ENCODE results near the gene GSTT4.
"Not testable (repeated sequence)": the region's sequence is repeated elsewhere in the genome, so short reads cannot be mapped to it uniquely, and the experiment has no call there.

The GSTT4 gene

DNA sequence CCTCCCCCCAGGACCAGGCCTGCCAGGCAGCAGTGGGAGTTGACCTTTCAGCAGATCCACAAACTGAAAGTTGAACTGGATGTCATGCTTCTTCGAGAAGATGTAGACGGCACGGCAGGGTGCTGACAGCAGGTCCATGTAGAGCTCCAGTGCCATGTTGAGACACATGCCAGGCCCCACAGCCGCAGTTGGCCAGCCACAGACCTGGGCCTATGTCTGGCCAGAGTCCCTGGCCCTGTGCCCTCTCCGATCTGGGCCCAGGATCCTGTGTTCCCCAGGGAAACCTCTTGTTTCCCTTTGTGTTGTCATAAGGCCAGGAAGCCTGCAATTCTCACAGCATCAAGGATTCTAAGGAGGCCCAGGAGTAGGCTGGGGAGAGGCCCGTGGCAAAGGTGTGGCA lies at the start of gene GSTT4:
TSS of gene GSTT4 (minus strand) at position 253 of the 400 bp plus-strand sequence. CDS start at position 156, 97 bp downstream.
- no peak for DNase-seq (ENCODE audit: low read depth in 2 of 2)

DNA sequence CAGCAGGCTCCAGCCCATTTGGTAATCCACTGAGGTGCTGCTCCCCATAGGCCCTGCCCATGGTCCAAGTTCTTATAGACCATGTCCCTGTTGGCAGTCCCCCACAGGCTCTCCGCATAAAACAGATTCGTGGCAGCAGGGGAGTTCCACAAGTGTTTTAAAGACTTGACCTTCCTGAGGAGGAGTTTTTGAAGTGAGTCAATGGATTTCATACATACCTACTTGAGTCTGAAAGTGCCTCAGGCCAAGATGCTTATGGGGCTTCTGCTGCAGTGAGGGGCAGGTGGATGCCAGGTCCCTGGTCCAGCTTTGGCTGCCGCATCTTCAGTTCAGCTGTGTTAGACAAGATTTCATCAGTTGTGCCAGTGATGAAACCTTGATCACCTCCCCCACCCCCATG lies 49.1 kb upstream of the GSTT4 start:
- DNase-seq (ENCODE audit: low read depth in 2 of 2), result no peak

- no peak for DNase-seq (ENCODE audit: low read depth in 2 of 2)
These were observed 48.4 kb upstream of the GSTT4 start for GRCh38 chr22:24053481-24054226.

GRCh38 chr22:24051568-24051967 lies 46.3 kb upstream of the GSTT4 start:
- DNase-seq (ENCODE audit: low read depth in 2 of 2), result no peak

DNA sequence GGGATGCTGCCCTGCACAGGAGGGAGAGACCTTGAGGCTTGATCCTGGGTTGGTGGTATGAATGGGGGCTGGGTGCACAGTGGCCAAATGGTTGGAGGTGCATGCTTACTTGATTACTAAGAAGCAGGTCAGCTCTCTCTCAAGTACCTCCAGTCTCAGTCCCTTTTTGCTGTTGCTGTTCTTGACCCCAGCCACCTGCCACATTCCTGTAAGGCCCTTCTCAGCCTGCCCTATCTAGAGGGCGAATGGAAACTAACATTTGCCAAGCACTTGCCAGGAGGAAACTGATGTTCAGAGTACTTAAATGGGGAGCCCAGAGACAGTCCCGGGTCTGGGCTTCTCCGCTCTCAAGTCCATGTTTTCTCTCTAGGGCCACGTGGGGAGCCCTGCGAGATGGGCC lies 45.8 kb upstream of the GSTT4 start:
- no peak for DNase-seq (ENCODE audit: low read depth in 2 of 2)

- DNase-seq (ENCODE audit: low read depth in 2 of 2), result no peak
These were observed 44.7 kb upstream of the GSTT4 start for GRCh38 chr22:24049978-24050377.

GRCh38 chr22:24049211-24049610 lies 44.0 kb upstream of the GSTT4 start:
- no peak for DNase-seq (ENCODE audit: low read depth in 2 of 2)

DNA sequence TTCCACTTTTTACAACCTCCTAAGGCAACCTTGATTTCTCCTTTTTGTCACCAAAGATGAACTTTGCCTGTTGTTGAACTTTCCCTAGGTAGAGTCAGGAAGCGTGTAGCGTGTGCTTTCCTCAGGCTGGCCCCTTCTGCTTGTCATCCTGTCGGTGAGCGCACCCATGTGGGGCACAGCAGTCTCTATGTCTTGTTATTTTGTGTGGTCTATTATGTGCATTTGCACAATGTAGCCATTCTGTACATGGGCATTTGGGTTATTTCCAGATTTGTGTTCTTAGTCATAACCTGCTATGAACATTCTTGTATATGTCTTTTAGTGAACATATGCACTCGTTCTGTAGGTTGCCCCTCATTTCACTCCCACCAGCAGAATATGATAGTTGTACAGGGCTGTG lies 40.8 kb upstream of the GSTT4 start:
- DNase-seq (ENCODE audit: low read depth in 2 of 2), result no peak

DNA sequence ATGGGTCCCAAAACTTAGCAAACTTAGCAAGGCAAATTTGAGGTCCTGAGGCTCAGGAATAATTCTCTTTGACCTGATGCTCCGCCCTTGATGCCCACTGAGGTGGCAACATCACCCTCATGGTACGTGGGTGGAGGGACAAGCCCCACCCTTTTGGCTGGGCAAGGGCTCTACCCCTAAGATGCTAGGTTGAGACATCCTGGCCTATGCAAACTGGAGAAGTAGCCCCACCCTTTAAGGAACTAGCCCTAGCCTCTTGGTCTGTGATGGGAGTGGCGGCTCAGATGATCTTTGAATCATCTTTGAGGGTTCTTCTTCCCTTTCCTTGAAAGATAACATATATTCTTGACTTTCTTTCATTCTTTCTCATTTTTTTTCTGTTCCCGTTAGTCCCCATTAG lies 38.7 kb upstream of the GSTT4 start:
- no peak for DNase-seq (ENCODE audit: low read depth in 2 of 2)

DNA sequence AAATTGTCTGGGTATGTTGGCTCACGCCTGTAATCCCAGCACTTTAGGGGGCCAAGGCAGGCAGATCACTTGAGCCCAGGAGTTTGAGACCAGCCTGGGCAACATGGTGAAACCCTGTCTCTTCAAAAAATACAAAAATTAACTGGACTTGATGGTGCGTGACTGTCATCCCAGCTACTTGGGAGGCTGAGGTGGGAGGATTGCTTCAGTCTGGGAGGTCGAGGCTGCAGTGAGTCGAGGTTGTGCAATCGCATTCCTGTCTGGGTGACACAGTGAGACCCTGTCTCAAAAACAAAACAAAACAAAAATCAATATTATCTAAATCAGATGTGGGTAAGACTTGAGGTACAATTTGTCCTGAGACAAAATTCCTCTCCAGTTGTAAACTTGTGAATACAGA lies 38.2 kb upstream of the GSTT4 start:
- not testable (repeated sequence) for DNase-seq (ENCODE audit: low read depth in 2 of 2)

GRCh38 chr22:24040946-24041345 lies 35.7 kb upstream of the GSTT4 start:
- no peak for DNase-seq (ENCODE audit: low read depth in 2 of 2)

- DNase-seq (ENCODE audit: low read depth in 2 of 2), result no peak
These were observed 33.8 kb upstream of the GSTT4 start for GRCh38 chr22:24039046-24039445.

DNA sequence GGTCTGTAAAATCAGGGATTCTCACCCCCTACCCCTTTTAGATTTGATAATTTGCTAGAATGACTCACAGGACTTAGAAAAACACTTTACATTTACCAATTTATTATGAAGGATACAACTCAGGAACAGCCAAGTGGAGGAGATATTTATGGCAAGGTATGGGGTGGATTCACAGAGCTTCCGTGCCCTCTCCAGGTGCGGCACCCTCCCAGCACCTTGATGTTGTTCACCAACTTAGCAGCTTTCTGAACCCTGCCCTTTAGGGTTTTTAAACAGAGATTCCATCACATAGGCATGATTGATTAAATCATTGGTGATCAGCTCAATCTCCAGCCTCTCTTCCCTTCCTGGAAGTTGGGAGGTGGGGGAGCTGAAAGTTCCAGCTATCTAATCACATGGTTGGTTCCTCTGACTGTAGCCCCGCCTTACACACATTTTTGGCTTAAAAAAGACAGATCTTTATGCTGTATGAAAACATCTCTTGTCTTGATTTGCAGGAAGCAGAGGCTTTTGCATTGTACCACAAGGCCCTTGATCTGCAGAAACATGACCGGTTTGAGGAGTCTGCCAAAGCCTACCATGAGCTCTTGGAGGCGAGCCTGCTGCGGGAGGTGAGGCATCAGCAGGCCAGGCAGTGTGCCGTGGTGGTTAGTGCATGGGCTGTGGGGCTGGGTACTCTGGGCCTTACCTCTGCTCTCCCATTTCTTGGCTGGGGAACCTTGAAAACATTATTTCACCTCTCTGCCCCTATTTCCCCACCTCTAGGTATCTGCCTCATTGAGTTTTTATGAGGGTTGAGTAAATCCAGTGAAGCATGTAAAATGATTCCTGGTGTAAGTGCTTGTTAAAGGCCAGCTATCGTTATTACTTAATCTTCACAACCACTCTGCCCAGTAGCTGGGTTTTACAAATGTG lies 32.9 kb upstream of the GSTT4 start:
- no peak for DNase-seq (ENCODE audit: low read depth in 2 of 2)

- no peak for DNase-seq (ENCODE audit: low read depth in 2 of 2)
These were observed 30.0 kb upstream of the GSTT4 start for GRCh38 chr22:24035296-24035695.

DNA sequence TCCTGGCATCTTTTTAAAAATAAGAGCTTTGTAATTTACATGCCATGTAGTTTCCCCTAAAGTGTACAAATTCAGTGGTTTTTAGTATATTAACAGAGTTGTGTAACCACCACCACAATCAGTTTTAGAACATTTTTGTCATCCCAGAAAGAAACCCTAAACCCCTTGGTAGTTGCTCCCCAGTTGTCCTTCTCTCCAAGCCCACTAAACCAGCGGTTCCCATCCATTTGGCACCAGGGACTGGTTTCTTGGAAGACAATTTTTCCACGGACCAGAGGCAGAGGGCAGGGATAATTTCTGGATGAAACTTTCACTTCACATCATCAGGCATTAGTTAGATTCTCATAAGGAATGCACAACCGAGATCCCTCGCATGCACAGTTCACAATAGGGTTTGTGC lies 28.5 kb upstream of the GSTT4 start:
- DNase-seq (ENCODE audit: low read depth in 2 of 2), result no peak

- DNase-seq (ENCODE audit: low read depth in 2 of 2), result no peak
These were observed 25.0 kb upstream of the GSTT4 start for GRCh38 chr22:24030186-24030702.

DNA sequence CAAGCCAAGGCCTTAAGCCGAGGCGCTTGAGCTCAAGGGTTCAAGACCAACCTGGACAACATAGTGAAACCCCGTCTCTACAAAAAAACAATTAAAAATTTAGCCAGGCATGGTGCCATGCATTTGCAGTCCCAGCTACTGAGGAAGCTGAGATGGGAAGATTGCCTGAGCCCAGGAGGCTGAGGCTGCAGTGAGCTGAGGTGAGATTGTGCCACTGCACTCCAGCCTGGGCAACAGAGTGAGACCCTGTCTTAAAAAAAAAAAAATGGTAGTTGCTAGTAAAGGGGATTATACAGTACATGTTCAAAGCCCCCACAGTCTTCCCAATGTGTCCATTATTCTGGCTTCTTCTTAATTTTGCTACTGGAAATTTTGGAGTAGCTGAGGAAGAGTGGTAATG lies 24.1 kb upstream of the GSTT4 start:
- DNase-seq (ENCODE audit: low read depth in 2 of 2), result no peak

GRCh38 chr22:24028533-24028932 lies 23.3 kb upstream of the GSTT4 start:
- no peak for DNase-seq (ENCODE audit: low read depth in 2 of 2)

DNA sequence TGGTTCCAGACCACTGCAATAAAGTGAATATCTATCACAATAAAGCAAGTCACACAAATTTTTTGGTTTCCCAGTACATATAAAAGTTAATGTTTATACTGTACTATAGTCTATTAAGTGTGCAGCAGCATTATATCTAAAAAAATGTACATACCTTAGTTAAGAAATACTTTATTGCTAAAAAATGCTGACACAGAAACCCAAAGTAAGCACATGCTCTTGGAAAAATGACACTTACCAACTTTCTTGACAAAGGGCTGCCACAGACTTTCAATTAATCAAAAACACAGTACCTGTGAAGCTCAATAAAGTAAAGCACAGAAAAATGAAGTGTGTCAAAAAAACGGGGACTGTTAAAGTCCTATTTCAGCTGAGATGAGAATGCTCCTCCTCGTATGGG lies 22.7 kb upstream of the GSTT4 start:
- DNase-seq (ENCODE audit: low read depth in 2 of 2), result no peak

DNA sequence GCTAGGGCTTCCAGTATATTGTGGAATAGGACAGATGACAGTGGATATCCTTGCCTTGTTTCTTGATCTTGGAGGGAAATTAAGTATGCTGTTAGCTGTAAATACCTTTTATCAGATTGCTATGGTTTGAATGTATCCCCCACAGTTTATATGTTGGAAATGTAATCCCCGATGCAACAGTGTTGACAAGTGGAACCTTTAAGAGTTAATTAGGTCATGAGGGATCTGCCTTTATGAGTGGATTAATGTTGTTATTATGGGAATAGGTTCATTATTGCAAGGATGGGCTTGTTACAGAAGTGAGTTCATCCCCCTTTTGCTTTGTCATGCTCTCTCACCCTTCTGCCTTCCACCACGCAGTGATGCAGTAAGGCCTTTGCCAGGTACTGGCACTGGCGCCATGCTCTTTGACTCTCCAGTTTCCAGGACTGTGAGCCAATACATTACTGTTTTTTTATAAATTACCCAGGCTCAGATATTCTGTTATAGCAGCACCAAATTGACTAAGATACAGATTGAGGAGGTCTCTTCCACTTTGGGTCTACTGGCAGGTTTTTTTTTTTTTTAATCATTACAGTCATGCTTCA lies 22.2 kb upstream of the GSTT4 start:
- DNase-seq (ENCODE audit: low read depth in 2 of 2), result no peak

- no peak for DNase-seq (ENCODE audit: low read depth in 2 of 2)
These were observed 21.5 kb upstream of the GSTT4 start for GRCh38 chr22:24026733-24027132.

- no peak for DNase-seq (ENCODE audit: low read depth in 2 of 2)
These were observed 20.8 kb upstream of the GSTT4 start for GRCh38 chr22:24026056-24026455.

All from stimulated activated CD8-positive, alpha-beta memory T cell treated with anti-CD3 and anti-CD28 coated beads, Interleukin-15, amount 100 ng/mL, for 4 hours (primary cell).